BLaER1 treated with 17β-estradiol and CSF1 and Interleukin-3, amounts not matched to agents 10 nM and 100 nM (cell line): Measurements from ENCODE around the gene FAIM.
"Not testable (repeated sequence)": the region's sequence is repeated elsewhere in the genome, so short reads cannot be mapped to it uniquely, and the experiment has no call there.

Source experiments
- H3K27ac ChIP-seq, 11 experiments: shearing (Covaris generic); formaldehyde crosslinking; 2 replicates each; pipeline ENCODE4 v1.8.1; 2022
- H3K27me3 ChIP-seq, 11 experiments: shearing (Covaris generic); formaldehyde crosslinking; 2 replicates each; pipeline ENCODE4 v1.8.1; 2022
- H3K36me3 ChIP-seq, 11 experiments: shearing (Covaris generic); formaldehyde crosslinking; 2 replicates each; pipeline ENCODE4 v1.8.1; 2022
- H3K4me1 ChIP-seq, 10 experiments: shearing (Covaris generic); formaldehyde crosslinking; 2 replicates each; pipeline ENCODE4 v1.8.1; 2022
- H3K4me2 ChIP-seq, 11 experiments: shearing (Covaris generic); formaldehyde crosslinking; 2 replicates each; pipeline ENCODE4 v1.8.1; 2022
- H3K4me3 ChIP-seq, 10 experiments: shearing (Covaris generic); formaldehyde crosslinking; 2 replicates each; pipeline ENCODE4 v1.8.1; 2022
- H3K9ac ChIP-seq, 11 experiments: shearing (Covaris generic); formaldehyde crosslinking; 2 replicates each; pipeline ENCODE4 v1.8.1; 2022
- H3K9me3 ChIP-seq, 11 experiments: shearing (Covaris generic); formaldehyde crosslinking; replicated peaks in 1 of 11; 2 replicates each; pipeline ENCODE4 v1.8.1; 2022
- H4K20me1 ChIP-seq, 11 experiments: shearing (Covaris generic); formaldehyde crosslinking; 2 replicates each; pipeline ENCODE4 v1.8.1; 2022
- Cebpa-rat ChIP-seq, 11 experiments: shearing (Covaris generic); IDR thresholded peaks; 2 replicates each; pipeline ENCODE4 v1.8.1; 2022

Gene FAIM

DNA sequence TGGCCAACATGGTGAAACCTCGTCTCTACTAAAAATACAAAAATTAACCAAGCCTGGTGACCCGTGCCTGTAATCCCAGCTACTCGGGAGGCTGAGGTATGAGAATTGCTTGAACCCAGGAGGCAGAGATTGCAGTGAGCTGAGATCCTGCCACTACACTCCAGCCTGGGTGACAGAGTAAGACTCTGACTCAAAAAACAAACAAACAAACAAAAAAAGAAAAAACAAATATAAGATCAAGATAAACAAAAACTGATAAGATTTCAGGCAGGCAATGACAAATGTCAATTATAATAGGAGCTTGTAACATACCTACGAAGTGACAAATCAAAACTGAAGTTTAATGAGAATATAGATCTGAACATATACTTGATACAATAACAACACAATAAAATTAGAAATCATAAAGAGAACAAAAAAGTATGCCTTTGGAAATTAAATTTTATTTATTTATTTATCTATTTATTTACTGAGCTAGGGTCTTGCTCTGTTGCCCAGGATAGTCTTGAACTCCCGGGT, 70.4 kb downstream of the FAIM start:
- no peak for TF ChIP-seq Cebpa-rat (IDR thresholded peaks at IDR 0.05)
- no peaks in the 10 kb centered on the region for H3K27me3 ChIP-seq
- H3K4me3 ChIP-seq, result no peak overlapping the region
- no peak overlapping the region for H3K27ac ChIP-seq
- H3K9ac ChIP-seq, result no peak overlapping the region
- peaks cover 30 to 81% (median 56%) of the 10 kb centered on the region in 11 experiments for H3K36me3 ChIP-seq
- peaks cover 7 to 35% (median 22%) of the 10 kb centered on the region in 10 experiments; a peak in 17 of 20 replicates for H3K4me1 ChIP-seq
- no peaks in the 10 kb centered on the region for H4K20me1 ChIP-seq
- H3K4me2 ChIP-seq, result no peak overlapping the region
- peaks cover 34 to 41% (median 39%) of the 10 kb centered on the region in 11 experiments for H3K9me3 ChIP-seq

DNA sequence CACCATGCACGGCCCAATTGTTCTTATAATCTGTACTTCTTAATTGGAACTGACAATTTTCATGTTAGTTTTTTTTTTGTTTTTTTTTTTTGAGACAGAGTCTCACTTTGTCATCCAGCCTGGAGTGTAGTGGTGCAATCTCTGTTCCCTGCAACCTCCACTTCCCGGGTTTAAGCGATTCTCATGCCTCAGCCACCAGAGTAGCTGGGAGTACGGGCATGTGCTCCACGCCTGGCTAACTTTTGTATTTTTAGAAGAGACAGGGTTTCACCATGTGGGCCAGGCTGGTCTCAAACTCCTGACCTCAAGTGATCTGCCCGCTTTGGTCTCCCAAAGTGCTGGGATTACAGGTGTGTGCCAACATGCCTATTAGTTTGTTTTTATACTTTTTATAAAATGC, 72.4 kb downstream of the FAIM start:
- Histone ChIP-seq H3K36me3 (peaks cover 17 to 65% (median 39%) of the 10 kb centered on the region in 11 experiments), H3K4me1 (peaks cover 7 to 55% (median 40%) of the 10 kb centered on the region in 10 experiments; a peak in 18 of 20 replicates), H3K4me2 (peak overlapping the region in 10 of 11 experiments; percentile 3 to 69 (median 58); a peak in 17 of 22 replicates), H3K9me3 (peaks cover 13 to 20% (median 18%) of the 10 kb centered on the region in 11 experiments), H3K9ac (peak overlapping the region in 6 of 11 experiments; percentile 6 to 51 (median 34); a peak in 7 of 22 replicates), H3K27ac (peak overlapping the region in 8 of 11 experiments; percentile 23 to 73 (median 58); a peak in 15 of 22 replicates)
- H3K27me3 ChIP-seq, H4K20me1 ChIP-seq, H3K4me3 ChIP-seq: not testable (repeated sequence)

DNA sequence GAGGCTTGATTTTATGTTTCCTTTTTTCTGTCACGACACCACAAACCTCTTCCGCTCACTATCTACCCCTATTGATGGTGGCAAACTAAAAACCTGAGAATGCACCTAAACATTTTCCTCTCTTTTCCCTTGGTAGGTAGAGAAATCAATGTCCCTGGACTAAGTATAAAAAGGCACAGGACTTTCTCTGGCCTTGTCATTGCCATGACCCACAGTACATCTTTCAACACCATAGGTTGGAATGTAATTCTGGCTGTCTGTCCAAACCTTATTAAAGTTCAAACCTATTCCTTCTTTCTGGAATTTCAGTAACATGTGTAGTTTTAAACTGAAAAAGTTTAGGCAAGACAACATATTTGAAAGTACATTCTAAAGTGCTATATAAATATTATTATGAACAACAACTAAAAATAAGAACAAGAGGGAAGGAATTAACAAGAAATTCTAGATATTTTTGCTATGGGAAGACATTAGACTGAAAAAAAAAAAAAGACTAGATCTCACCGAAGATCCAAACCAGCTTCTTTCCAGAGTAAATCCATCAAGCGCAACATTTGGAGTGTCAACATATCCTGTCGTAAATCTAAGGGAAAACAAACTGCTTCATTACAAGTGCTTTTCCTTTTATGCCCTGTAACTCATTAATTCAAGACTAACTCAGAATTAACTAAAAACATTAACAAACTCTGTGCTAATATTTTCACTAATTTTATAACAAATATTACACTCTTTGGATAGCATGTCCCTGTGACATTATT, 73.1 kb downstream of the FAIM start:
- Histone ChIP-seq H3K9ac (peak overlapping the region in 3 of 11 experiments; percentile 25 to 51 (median 31); a peak in 2 of 22 replicates), H3K4me2 (peak overlapping the region in 9 of 11 experiments; percentile 3 to 69 (median 60); a peak in 15 of 22 replicates), H4K20me1 (no peaks in the 10 kb centered on the region), H3K36me3 (peaks cover 11 to 60% (median 32%) of the 10 kb centered on the region in 11 experiments), H3K4me1 (peaks cover 9 to 62% (median 46%) of the 10 kb centered on the region in 10 experiments; a peak in 19 of 20 replicates), H3K9me3 (peaks cover 7 to 14% (median 11%) of the 10 kb centered on the region in 11 experiments), H3K27me3 (no peaks in the 10 kb centered on the region), H3K4me3 (no peak overlapping the region), H3K27ac (peak overlapping the region in 8 of 11 experiments; percentile 23 to 73 (median 58); a peak in 13 of 22 replicates)
- no peak for TF ChIP-seq Cebpa-rat (IDR thresholded peaks at IDR 0.05)

DNA sequence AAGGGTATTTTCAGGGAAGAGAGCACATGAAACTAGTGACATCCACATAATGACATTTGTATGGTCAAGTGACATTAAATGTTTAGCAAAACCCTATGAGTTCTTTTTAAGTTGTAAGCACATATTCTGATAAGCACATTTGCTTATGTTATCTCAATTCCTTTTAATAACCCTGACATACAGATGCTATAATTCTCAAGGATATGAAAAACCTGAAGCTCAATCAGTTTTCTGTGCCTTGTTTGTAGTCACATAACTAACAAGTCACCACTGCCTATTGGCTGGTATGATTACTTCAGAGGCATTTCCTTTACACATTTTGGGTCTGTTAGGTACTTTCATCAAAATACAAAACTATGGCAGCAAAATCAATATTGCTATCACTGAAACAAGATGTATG, 74.1 kb downstream of the FAIM start:
- H3K27me3 ChIP-seq, result no peaks in the 10 kb centered on the region
- no peak overlapping the region for H3K4me3 ChIP-seq
- H4K20me1 ChIP-seq, result no peaks in the 10 kb centered on the region
- H3K4me2 ChIP-seq, result no peak overlapping the region
- TF ChIP-seq Cebpa-rat (IDR thresholded peaks at IDR 0.05), result no peak
- H3K9ac ChIP-seq, result no peak overlapping the region
- peaks cover 17 to 72% (median 57%) of the 10 kb centered on the region in 10 experiments; a peak in 19 of 20 replicates for H3K4me1 ChIP-seq
- H3K9me3 ChIP-seq, result peaks cover 0 to 4% (median 1%) of the 10 kb centered on the region in 11 experiments; a peak in 8 of 22 replicates
- H3K27ac ChIP-seq, result peak overlapping the region in 2 of 11 experiments; percentile 15 to 73; a peak in 2 of 22 replicates
- peaks cover under 1 to 50% (median 22%) of the 10 kb centered on the region in 11 experiments; a peak in 19 of 22 replicates for H3K36me3 ChIP-seq
